Measurements from ENCODE around the gene FGF14.

FGF14 gene

GRCh38 chr13:101697745-101698144 lies 704.1 kb downstream of the FGF14 start:
- no peak for TF ChIP-seq Cebpa-rat (IDR thresholded peaks at IDR 0.05)
- no peak overlapping the region for H3K4me2 ChIP-seq
- H3K4me1 ChIP-seq = peaks cover 0 to 32% (median 8%) of the 10 kb centered on the region in 10 experiments; a peak in 9 of 20 replicates
- no peaks in the 10 kb centered on the region for H4K20me1 ChIP-seq
- H3K9me3 ChIP-seq (replicated peaks in 1 of 11) = peaks cover 0 to 20% (median 12%) of the 10 kb centered on the region in 11 experiments; a peak in 15 of 22 replicates
- no peak overlapping the region for H3K4me3 ChIP-seq
- no peak overlapping the region for H3K27ac ChIP-seq
- no peaks in the 10 kb centered on the region for H3K27me3 ChIP-seq
- no peak overlapping the region for H3K9ac ChIP-seq
- no peaks in the 10 kb centered on the region for H3K36me3 ChIP-seq

- H3K4me3 ChIP-seq = no peak overlapping the region
- no peak overlapping the region for H3K27ac ChIP-seq
- no peak overlapping the region for H3K9ac ChIP-seq
- peaks cover 0 to 32% (median 8%) of the 10 kb centered on the region in 10 experiments; a peak in 9 of 20 replicates for H3K4me1 ChIP-seq
- peaks cover 0 to 18% (median 12%) of the 10 kb centered on the region in 11 experiments; a peak in 15 of 22 replicates for H3K9me3 ChIP-seq (replicated peaks in 1 of 11)
- no peaks in the 10 kb centered on the region for H3K36me3 ChIP-seq
- no peaks in the 10 kb centered on the region for H3K27me3 ChIP-seq
- no peaks in the 10 kb centered on the region for H4K20me1 ChIP-seq
- peak in 9 of 11 experiments; percentile 21 to 79 (median 36); a peak in 10 of 22 replicates for TF ChIP-seq Cebpa-rat (IDR thresholded peaks at IDR 0.05)
- peak overlapping the region in 8 of 11 experiments; percentile 7 to 56 (median 48); a peak in 14 of 22 replicates for H3K4me2 ChIP-seq
Observed at GRCh38 chr13:101695870-101696516, 705.9 kb downstream of the FGF14 start.

GRCh38 chr13:101691341-101691860 lies 710.4 kb downstream of the FGF14 start:
- Histone ChIP-seq H3K27ac (no peak overlapping the region), H3K4me2 (no peak overlapping the region), H3K36me3 (no peaks in the 10 kb centered on the region), H3K9me3 (replicated peaks in 1 of 11) (no peaks in the 10 kb centered on the region), H3K27me3 (no peaks in the 10 kb centered on the region), H3K4me3 (no peak overlapping the region), H4K20me1 (no peaks in the 10 kb centered on the region), H3K4me1 (peaks cover 0 to 14% (median 5%) of the 10 kb centered on the region in 10 experiments; a peak in 9 of 20 replicates), H3K9ac (no peak overlapping the region)
- TF ChIP-seq Cebpa-rat (IDR thresholded peaks at IDR 0.05) = no peak

- no peaks in the 10 kb centered on the region for H3K9me3 ChIP-seq (replicated peaks in 1 of 11)
- no peak overlapping the region for H3K27ac ChIP-seq
- H3K27me3 ChIP-seq = no peaks in the 10 kb centered on the region
- no peak for TF ChIP-seq Cebpa-rat (IDR thresholded peaks at IDR 0.05)
- H3K36me3 ChIP-seq = no peaks in the 10 kb centered on the region
- no peak overlapping the region for H3K9ac ChIP-seq
- H4K20me1 ChIP-seq = no peaks in the 10 kb centered on the region
- H3K4me1 ChIP-seq = peaks cover 0 to 9% (median under 1%) of the 10 kb centered on the region in 10 experiments; a peak in 9 of 20 replicates
- no peak overlapping the region for H3K4me3 ChIP-seq
- H3K4me2 ChIP-seq = no peak overlapping the region
Observed at GRCh38 chr13:101690871-101691270, 711.0 kb downstream of the FGF14 start.

GRCh38 chr13:101686003-101686402 lies 715.8 kb downstream of the FGF14 start:
- Histone ChIP-seq H3K27ac (no peak overlapping the region), H3K9me3 (replicated peaks in 1 of 11) (no peaks in the 10 kb centered on the region), H3K36me3 (no peaks in the 10 kb centered on the region), H3K27me3 (no peaks in the 10 kb centered on the region), H3K4me3 (no peak overlapping the region), H3K9ac (no peak overlapping the region), H3K4me1 (peaks cover 0 to 11% (median 6%) of the 10 kb centered on the region in 10 experiments; a peak in 9 of 20 replicates), H4K20me1 (no peaks in the 10 kb centered on the region), H3K4me2 (no peak overlapping the region)
- no peak for TF ChIP-seq Cebpa-rat (IDR thresholded peaks at IDR 0.05)

GRCh38 chr13:101681834-101682233 lies 720.0 kb downstream of the FGF14 start:
- Histone ChIP-seq H3K36me3 (no peaks in the 10 kb centered on the region), H3K9me3 (replicated peaks in 1 of 11) (no peaks in the 10 kb centered on the region), H3K4me2 (peak overlapping the region in 6 of 11 experiments; percentile 5 to 39 (median 22); a peak in 7 of 22 replicates), H3K9ac (no peak overlapping the region), H3K4me3 (no peak overlapping the region), H4K20me1 (no peaks in the 10 kb centered on the region), H3K4me1 (peaks cover 0 to 11% (median 6%) of the 10 kb centered on the region in 10 experiments; a peak in 9 of 20 replicates), H3K27ac (no peak overlapping the region), H3K27me3 (no peaks in the 10 kb centered on the region)
- no peak for TF ChIP-seq Cebpa-rat (IDR thresholded peaks at IDR 0.05)

- no peak overlapping the region for H3K4me3 ChIP-seq
- TF ChIP-seq Cebpa-rat (IDR thresholded peaks at IDR 0.05) = no peak
- no peaks in the 10 kb centered on the region for H4K20me1 ChIP-seq
- H3K27ac ChIP-seq = peak overlapping the region in 4 of 11 experiments; percentile 4 to 47 (median 23); a peak in 4 of 22 replicates
- H3K9ac ChIP-seq = 0 out of 22 replicates have a peak overlapping the region, but pooled peaks of 1 of the 11 experiments have one; percentile 2
- no peaks in the 10 kb centered on the region; a peak in 1 of 22 replicates for H3K9me3 ChIP-seq (replicated peaks in 1 of 11)
- peak overlapping the region in 6 of 11 experiments; percentile 26 to 71 (median 50); a peak in 12 of 22 replicates for H3K4me2 ChIP-seq
- H3K36me3 ChIP-seq = no peaks in the 10 kb centered on the region
- H3K27me3 ChIP-seq = no peaks in the 10 kb centered on the region
- H3K4me1 ChIP-seq = peaks cover 0 to 22% (median 15%) of the 10 kb centered on the region in 10 experiments; a peak in 13 of 20 replicates
Observed at GRCh38 chr13:101673360-101674105, 728.3 kb downstream of the FGF14 start.

GRCh38 chr13:101661839-101662238 lies 740.0 kb downstream of the FGF14 start:
- H3K27me3 ChIP-seq = no peaks in the 10 kb centered on the region
- H4K20me1 ChIP-seq = no peaks in the 10 kb centered on the region
- H3K4me3 ChIP-seq = no peak overlapping the region
- H3K4me1 ChIP-seq = no peaks in the 10 kb centered on the region
- no peaks in the 10 kb centered on the region for H3K9me3 ChIP-seq (replicated peaks in 1 of 11)
- no peak for TF ChIP-seq Cebpa-rat (IDR thresholded peaks at IDR 0.05)
- no peaks in the 10 kb centered on the region for H3K36me3 ChIP-seq
- no peak overlapping the region for H3K27ac ChIP-seq
- no peak overlapping the region for H3K9ac ChIP-seq
- H3K4me2 ChIP-seq = no peak overlapping the region

All from BLaER1 treated with 17β-estradiol and CSF1 and Interleukin-3, amounts not matched to agents 10 nM and 100 nM (cell line).